ENCODE data around the gene GPR32.

DNA sequence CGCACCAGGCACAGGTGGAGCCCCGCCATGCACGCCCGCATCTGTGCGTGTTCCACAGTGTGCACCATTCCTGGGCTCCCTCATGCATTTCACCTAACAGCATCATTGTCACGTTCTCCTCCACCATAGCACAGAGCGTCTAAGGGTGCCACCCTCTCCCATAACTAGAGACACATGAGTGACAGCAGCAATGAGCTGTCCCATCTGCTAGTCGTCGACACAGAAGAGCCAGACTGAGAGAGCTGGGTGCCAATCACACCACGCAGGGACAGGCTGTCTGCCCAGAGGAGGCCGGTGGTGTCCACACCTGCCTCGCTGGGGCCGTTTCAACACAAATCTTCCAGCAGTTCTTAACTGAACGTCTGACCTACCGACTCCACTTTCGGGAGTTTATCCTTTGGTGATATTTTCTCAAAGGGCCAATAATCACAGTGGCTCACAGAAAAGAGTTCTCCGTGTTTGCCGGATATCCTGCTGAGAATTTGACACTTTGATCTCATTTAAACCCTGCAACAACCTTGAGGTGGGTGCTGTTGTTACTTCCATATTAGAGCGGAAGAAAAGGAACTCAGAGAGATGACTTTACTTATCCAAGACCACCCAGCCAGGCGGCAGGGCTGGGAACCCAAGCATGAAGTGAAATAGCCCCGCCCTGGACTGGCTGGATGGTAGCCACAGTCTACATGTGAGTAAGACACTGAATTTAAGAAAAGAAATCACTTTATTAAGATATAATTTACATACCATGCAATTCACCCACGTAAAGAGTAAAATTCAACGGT, 30.9 kb upstream of the GPR32 start:
- TF ChIP-seq, protein P1, sequence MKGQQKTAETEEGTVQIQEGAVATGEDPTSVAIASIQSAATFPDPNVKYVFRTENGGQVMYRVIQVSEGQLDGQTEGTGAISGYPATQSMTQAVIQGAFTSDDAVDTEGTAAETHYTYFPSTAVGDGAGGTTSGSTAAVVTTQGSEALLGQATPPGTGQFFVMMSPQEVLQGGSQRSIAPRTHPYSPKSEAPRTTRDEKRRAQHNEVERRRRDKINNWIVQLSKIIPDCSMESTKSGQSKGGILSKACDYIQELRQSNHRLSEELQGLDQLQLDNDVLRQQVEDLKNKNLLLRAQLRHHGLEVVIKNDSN (IDR thresholded peaks at IDR 0.05; ENCODE audit: borderline replicate concordance, extremely low read length, insufficient read depth, low read depth, low read length), result no peak
- TF ChIP-seq, protein P2, sequence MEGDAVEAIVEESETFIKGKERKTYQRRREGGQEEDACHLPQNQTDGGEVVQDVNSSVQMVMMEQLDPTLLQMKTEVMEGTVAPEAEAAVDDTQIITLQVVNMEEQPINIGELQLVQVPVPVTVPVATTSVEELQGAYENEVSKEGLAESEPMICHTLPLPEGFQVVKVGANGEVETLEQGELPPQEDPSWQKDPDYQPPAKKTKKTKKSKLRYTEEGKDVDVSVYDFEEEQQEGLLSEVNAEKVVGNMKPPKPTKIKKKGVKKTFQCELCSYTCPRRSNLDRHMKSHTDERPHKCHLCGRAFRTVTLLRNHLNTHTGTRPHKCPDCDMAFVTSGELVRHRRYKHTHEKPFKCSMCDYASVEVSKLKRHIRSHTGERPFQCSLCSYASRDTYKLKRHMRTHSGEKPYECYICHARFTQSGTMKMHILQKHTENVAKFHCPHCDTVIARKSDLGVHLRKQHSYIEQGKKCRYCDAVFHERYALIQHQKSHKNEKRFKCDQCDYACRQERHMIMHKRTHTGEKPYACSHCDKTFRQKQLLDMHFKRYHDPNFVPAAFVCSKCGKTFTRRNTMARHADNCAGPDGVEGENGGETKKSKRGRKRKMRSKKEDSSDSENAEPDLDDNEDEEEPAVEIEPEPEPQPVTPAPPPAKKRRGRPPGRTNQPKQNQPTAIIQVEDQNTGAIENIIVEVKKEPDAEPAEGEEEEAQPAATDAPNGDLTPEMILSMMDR (IDR thresholded peaks at IDR 0.05 in 2 of 3, conservative IDR thresholded peaks at IDR 0.05 in 1 of 3; ENCODE audit: control insufficient read depth in 2 of 3, extremely low read depth in 1 of 3, insufficient read depth in 1 of 3, low read depth in 3 of 3, low read length in 3 of 3), result no peak
- TF ChIP-seq SRF (IDR thresholded peaks at IDR 0.05; ENCODE audit: low read depth in 2 of 2, low read length in 2 of 2) (no peak), CHD2 (IDR thresholded peaks at IDR 0.05; ENCODE audit: borderline replicate concordance, low read depth, low read length) (no peak), EP300 (IDR thresholded peaks at IDR 0.05; ENCODE audit: borderline replicate concordance in 1 of 2, control insufficient read depth in 1 of 2, low read depth in 2 of 2, low read length in 2 of 2) (no peak), HDGF (IDR thresholded peaks at IDR 0.05) (no peak), SREBF2 (IDR thresholded peaks at IDR 0.05; ENCODE audit: low read length) (no peak), POLR2A (IDR thresholded peaks at IDR 0.05; ENCODE audit: low read depth, low read length) (no peak), ZNF207 (IDR thresholded peaks at IDR 0.05; ENCODE audit: borderline replicate concordance) (no peak), YY1 (IDR thresholded peaks at IDR 0.05; ENCODE audit: low read depth, low read length) (no peak), POLR2AphosphoS5 (IDR thresholded peaks at IDR 0.05; ENCODE audit: low read length) (no peak), ESRRA (IDR thresholded peaks at IDR 0.05; ENCODE audit: low read length) (no peak)

Data from GM12878 (cell line).